Parathyroid adenoma (tissue), 2 donors: ENCODE results near the gene S100A10.

Experiments used
- H2AFZ ChIP-seq: fragments of 300-600 bp; sonication (generic); one replicate; pipeline ENCODE4 v1.7.0; 2017; ENCODE audit warnings: antibody characterized with exemption, mild to moderate bottlenecking
- H3K27ac ChIP-seq: fragments of 300-600 bp; sonication (generic); one replicate; pipeline ENCODE4 v1.7.0; 2017
- H3K27me3 ChIP-seq: fragments of 300-600 bp; sonication (generic); one replicate; pipeline ENCODE4 v1.7.0; 2017; ENCODE audit warnings: low read length; ENCODE audit not compliant: control insufficient read depth, insufficient read depth
- H3K36me3 ChIP-seq: fragments of 300-600 bp; sonication (generic); one replicate; pipeline ENCODE4 v1.7.0; 2017; ENCODE audit warnings: low read length; ENCODE audit not compliant: control insufficient read depth, insufficient read depth
- H3K4me1 ChIP-seq: fragments of 300-600 bp; sonication (generic); one replicate; pipeline ENCODE4 v1.7.0; 2017; ENCODE audit warnings: control low read depth
- H3K4me2 ChIP-seq: fragments of 300-600 bp; sonication (generic); one replicate; pipeline ENCODE4 v1.7.0; 2017; ENCODE audit warnings: low read length
- H3K4me3 ChIP-seq: fragments of 300-600 bp; sonication (generic); one replicate; pipeline ENCODE4 v1.7.0; 2017; ENCODE audit warnings: low read depth, low read length
- H3K79me2 ChIP-seq: fragments of 300-600 bp; sonication (generic); one replicate; pipeline ENCODE4 v1.7.0; 2017; ENCODE audit warnings: control low read depth
- H3K9ac ChIP-seq: fragments of 300-600 bp; sonication (generic); one replicate; pipeline ENCODE4 v1.7.0; 2017; ENCODE audit warnings: mild to moderate bottlenecking
- H3K9me3 ChIP-seq: fragments of 300-600 bp; sonication (generic); one replicate; pipeline ENCODE4 v1.7.0; 2017; ENCODE audit warnings: low read length; ENCODE audit not compliant: control insufficient read depth
- CTCF ChIP-seq: fragments of 300-600 bp; sonication (generic); IDR thresholded peaks from one replicate; pipeline ENCODE4 v1.7.0; 2017; ENCODE audit warnings: antibody characterized with exemption, mild to moderate bottlenecking
- donor health status: primary hyperparathyroidism.

S100A10 gene

GRCh38 chr1:152015766-152016165 lies 22.1 kb upstream of the S100A10 start:
- no peak for TF ChIP-seq CTCF
- H3K27me3 ChIP-seq: no peaks in the 10 kb centered on the region
- H3K27ac ChIP-seq: no peak overlapping the region
- no peak overlapping the region for H2AFZ ChIP-seq
- H3K4me2 ChIP-seq: no peak overlapping the region
- H3K36me3 ChIP-seq: no peaks in the 10 kb centered on the region
- no peak overlapping the region for H3K9ac ChIP-seq
- H3K4me1 ChIP-seq: no peaks in the 10 kb centered on the region
- H3K9me3 ChIP-seq: no peaks in the 10 kb centered on the region
- no peak overlapping the region for H3K4me3 ChIP-seq
- no peaks in the 10 kb centered on the region for H3K79me2 ChIP-seq

- no peaks in the 10 kb centered on the region for H3K27me3 ChIP-seq
- H3K4me1 ChIP-seq: no peaks in the 10 kb centered on the region
- H3K4me2 ChIP-seq: no peak overlapping the region
- no peak overlapping the region for H3K9ac ChIP-seq
- no peak overlapping the region for H3K27ac ChIP-seq
- H3K79me2 ChIP-seq: no peaks in the 10 kb centered on the region
- H3K9me3 ChIP-seq: no peaks in the 10 kb centered on the region
- TF ChIP-seq CTCF: no peak
- no peak overlapping the region for H3K4me3 ChIP-seq
- H2AFZ ChIP-seq: no peak overlapping the region
- no peaks in the 10 kb centered on the region for H3K36me3 ChIP-seq
Observed at GRCh38 chr1:152014943-152015342, 21.3 kb upstream of the S100A10 start.

GRCh38 chr1:152013664-152014237 lies 20.1 kb upstream of the S100A10 start:
- H3K9ac ChIP-seq: no peak overlapping the region
- TF ChIP-seq CTCF: peak; percentile 43
- no peaks in the 10 kb centered on the region for H3K79me2 ChIP-seq
- no peaks in the 10 kb centered on the region for H3K9me3 ChIP-seq
- H3K4me2 ChIP-seq: no peak overlapping the region
- H3K4me1 ChIP-seq: no peaks in the 10 kb centered on the region
- H3K27ac ChIP-seq: no peak overlapping the region
- no peak overlapping the region for H3K4me3 ChIP-seq
- H2AFZ ChIP-seq: no peak overlapping the region
- no peaks in the 10 kb centered on the region for H3K36me3 ChIP-seq
- H3K27me3 ChIP-seq: no peaks in the 10 kb centered on the region

- no peak for TF ChIP-seq CTCF
- H3K9me3 ChIP-seq: no peaks in the 10 kb centered on the region
- H3K36me3 ChIP-seq: no peaks in the 10 kb centered on the region
- no peaks in the 10 kb centered on the region for H3K27me3 ChIP-seq
- H3K79me2 ChIP-seq: no peaks in the 10 kb centered on the region
- no peak overlapping the region for H2AFZ ChIP-seq
- no peak overlapping the region for H3K27ac ChIP-seq
- H3K4me1 ChIP-seq: no peaks in the 10 kb centered on the region
- H3K4me2 ChIP-seq: no peak overlapping the region
- no peak overlapping the region for H3K9ac ChIP-seq
- no peak overlapping the region for H3K4me3 ChIP-seq
Observed at GRCh38 chr1:152009691-152010090, 16.0 kb upstream of the S100A10 start.

GRCh38 chr1:152007047-152007446 lies 13.4 kb upstream of the S100A10 start:
- no peak overlapping the region for H3K4me3 ChIP-seq
- H3K9ac ChIP-seq: no peak overlapping the region
- H3K36me3 ChIP-seq: no peaks in the 10 kb centered on the region
- H3K27ac ChIP-seq: no peak overlapping the region
- TF ChIP-seq CTCF: no peak
- H3K4me2 ChIP-seq: no peak overlapping the region
- no peaks in the 10 kb centered on the region for H3K27me3 ChIP-seq
- H3K4me1 ChIP-seq: no peaks in the 10 kb centered on the region
- no peaks in the 10 kb centered on the region for H3K79me2 ChIP-seq
- H2AFZ ChIP-seq: no peak overlapping the region
- no peaks in the 10 kb centered on the region for H3K9me3 ChIP-seq
